IPS DF 19.7 (cell line): Measurements from ENCODE around the gene KCNC3.
A peak's percentile ranks its signal among the peaks of the same experiment; 100 is the strongest.

Source experiments
- DNase-seq: peaks from one replicate; pipeline ENCODE4 v3.0.0-alpha.2; 2013; ENCODE audit warnings: low read depth, low spot score

KCNC3 gene

DNA sequence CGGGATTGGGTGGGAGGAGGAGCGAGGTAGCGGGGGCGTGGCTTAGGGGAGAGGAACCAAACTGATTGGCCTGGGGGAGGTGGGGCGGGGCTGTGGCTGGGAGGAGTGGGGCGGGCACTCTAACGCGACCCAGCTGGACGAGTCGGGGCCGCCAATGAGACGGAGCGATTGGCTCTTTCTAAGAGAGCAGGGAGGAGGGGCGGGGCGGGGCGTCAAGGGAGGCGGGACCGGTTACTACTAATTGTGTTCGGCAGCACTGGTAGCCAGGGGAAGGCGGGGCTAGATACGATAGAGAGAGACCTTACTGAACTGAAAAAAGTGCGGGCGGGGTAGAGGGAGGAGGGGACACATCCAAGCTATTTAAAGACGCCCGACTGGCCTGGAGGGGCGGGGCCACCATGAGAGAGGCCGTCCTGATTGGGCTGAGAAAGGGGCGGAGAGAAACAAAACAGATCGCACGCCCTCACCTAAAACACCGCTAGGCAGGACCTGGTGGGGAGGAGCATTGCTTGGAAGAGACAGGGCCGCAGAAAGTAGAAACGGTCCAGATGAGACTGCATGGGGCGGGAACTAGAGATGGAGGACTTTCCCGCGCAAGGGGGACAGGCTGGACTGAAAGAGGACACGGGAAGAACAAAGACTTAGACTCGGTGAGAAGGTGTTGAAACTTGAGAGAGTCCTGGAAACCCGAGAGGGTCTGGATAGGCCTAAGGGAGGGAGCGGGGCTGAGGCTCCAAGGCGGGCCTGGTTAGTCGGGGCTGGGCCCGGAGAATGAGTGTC lies at the start of gene KCNC3:
TSS of gene KCNC3 (minus strand) at position 232 of the 780 bp plus-strand sequence. CDS start 295 bp downstream, outside the sequence.
- peak; percentile 90 for DNase-seq

DNA sequence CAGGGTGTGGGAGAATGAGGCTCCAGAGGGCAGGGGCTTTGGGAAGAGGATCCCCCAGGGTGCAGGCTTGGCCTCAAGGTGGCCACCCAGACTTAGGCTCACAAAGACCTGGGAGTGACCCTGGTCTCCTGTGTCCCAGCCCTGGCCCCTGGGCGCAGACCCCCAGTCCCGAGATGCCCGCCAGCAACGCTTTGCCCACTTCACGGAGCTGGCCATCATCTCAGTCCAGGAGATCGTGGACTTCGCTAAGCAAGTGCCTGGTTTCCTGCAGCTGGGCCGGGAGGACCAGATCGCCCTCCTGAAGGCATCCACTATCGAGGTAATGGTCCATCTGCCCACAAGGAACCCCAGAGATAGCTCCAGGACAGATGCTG lies 49.7 kb upstream of the KCNC3 start:
- DNase-seq, result no peak

DNA sequence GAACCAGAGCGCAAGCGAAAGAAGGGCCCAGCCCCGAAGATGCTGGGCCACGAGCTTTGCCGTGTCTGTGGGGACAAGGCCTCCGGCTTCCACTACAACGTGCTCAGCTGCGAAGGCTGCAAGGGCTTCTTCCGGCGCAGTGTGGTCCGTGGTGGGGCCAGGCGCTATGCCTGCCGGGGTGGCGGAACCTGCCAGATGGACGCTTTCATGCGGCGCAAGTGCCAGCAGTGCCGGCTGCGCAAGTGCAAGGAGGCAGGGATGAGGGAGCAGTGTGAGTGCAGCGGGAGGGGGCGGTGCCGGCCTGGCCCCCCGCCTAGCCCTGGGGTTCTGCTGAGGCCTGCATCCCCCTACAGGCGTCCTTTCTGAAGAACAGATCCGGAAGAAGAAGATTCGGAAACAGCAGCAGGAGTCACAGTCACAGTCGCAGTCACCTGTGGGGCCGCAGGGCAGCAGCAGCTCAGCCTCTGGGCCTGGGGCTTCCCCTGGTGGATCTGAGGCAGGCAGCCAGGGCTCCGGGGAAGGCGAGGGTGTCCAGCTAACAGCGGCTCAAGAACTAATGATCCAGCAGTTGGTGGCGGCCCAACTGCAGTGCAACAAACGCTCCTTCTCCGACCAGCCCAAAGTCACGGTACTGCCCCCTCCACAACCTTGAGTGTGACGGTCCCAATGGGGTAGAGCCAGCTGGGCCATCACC lies 49.1 kb upstream of the KCNC3 start:
- DNase-seq, result no peak

DNA sequence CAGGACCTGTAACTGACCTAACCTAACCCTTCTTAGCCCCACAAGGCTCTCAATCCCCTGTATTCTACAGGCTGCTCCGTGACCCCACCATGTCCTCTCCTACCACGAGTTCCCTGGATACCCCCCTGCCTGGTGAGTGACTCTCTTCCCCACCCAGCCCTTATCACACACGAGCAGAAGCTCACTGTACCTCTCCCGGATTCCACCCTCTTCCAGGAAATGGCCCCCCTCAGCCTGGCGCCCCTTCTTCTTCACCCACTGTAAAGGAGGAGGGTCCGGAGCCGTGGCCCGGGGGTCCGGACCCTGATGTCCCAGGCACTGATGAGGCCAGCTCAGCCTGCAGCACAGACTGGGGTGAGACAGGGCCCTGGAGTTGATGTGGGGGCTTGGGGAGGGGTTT lies 48.3 kb upstream of the KCNC3 start:
- no peak for DNase-seq

- DNase-seq, result no peak
Measured at GRCh38 chr19:50377051-50377461, 47.9 kb upstream of the KCNC3 start.

DNA sequence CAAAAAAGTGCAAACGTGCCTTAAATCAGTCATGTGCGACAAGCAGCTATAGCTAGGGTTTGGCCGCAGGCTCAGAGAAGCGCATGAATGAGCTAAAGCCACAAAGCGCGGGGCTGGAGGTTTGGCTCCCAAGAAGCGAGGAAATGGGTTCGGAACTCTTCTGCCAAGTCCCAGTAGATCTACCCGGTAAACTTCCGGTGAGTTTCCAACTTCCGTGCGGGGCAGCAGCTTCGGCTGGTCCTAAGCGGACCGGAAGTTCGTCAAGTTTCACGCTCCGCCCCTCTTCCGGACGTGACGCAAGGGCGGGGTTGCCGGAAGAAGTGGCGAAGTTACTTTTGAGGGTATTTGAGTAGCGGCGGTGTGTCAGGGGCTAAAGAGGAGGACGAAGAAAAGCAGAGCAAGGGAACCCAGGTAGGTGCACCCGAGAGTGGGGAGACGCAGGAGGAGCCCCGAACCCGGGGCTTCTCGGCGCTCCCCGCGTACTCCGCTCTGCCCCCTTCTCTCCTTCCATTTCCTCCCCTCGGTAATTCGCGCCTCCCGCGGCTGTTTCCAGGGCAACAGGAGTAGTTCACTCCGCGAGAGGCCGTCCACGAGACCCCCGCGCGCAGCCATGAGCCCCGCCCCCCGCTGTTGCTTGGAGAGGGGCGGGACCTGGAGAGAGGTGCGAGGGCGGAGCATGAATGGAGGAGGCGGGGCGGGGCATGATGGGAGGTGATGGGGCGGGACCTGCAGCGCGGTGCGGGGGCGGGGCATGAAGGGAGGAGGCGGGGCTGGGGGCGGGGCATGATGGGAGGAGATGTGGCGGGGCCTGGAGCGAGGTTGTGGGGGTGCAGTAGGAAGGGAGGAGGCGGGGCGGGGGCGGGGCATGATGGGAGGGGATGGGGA lies 47.2 kb upstream of the KCNC3 start, which contains the start of gene NR1H2:
TSS of gene NR1H2 (plus strand) at position 292 of the 885 bp plus-strand sequence. CDS start 1,149 bp downstream, outside the sequence.
- peak; percentile 95 for DNase-seq

GRCh38 chr19:50371914-50372475 lies 42.8 kb upstream of the KCNC3 start:
- DNase-seq, result no peak

DNA sequence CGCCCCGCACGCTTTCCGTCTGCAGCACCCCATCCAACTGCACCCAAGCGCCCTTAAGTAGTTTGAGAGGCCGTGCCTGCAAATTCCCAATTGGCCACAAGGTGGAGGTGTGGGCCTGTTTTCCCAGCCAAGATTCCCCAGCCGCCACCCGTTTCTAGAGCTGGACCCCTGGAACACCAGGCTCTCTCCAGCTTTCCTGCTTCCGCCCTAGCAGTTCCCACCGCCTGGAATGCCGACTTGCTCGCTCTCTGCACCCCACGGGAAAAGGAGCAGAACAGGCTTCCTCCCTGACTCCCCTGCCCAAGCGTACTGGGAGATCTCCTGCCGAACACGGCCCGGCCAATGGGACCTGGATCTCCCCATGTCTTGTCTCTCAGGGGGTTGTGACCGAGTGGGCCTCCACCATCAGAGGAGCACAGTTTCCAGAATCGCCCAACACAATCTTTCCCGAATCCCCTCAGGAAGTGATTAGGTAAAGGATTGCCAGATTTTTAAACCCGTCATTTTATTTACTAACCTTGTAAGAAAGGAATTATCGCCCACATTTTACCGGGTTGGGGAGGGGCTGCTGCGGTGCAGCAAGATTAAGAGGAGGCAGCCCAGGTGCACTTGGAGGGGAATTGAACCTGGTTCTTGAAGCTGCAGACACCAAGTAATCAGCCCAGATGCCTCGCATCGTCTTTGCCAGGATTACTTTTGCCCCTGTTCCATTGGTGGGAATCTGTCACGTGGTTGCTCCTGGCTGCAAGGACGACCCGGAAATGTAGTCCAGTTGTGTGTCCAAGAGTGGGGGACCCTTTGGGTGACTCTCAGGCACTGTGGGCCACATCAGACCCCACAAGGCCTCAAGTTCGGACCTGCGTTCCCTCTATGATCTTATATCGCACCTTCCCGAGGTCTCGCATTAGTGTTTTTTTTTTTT lies 39.7 kb upstream of the KCNC3 start:
- DNase-seq, result peak; percentile 84

- no peak for DNase-seq
Measured at GRCh38 chr19:50365434-50366306, 36.5 kb upstream of the KCNC3 start, which contains the start of gene NAPSA. TSS of gene NAPSA (minus strand) at chr19:50365639. CDS start at chr19:50365621, 18 bp downstream.

DNA sequence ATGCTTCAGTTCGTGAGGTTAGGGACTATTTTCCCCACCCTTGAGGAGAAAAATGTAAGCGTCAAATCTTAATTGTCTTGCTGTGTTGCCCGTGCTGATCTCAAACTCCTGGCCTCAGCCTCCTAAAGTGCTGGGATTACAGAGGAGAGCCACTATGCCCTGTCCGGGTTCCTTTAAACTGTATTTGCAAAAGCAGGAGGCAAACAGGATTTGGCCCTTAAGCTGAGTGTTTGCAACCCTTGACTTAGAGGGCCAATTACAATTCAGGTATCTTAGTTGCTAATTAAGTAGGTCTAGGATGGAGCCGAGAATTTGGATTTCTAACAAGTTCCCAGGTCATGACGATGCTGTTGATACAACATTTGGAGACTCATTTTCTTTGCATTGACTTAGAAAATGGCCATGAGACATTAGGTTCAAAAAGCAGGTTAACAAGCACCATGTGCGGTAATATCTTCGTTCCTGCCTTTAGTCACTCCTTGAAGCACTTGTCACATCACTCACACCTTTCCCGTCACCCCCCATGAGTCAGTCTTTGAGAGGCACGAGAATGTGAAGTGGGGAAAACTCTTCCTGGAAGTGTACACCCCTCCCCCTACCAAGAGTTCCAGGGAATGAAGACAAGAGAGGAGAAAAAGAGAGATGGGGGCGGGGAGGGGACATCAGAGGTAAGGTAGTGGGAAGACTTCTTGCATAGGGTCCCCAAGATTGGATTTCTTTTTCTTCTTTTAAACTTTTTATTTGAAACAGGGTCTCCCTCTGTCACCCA lies 33.7 kb upstream of the KCNC3 start:
- DNase-seq, result no peak

DNA sequence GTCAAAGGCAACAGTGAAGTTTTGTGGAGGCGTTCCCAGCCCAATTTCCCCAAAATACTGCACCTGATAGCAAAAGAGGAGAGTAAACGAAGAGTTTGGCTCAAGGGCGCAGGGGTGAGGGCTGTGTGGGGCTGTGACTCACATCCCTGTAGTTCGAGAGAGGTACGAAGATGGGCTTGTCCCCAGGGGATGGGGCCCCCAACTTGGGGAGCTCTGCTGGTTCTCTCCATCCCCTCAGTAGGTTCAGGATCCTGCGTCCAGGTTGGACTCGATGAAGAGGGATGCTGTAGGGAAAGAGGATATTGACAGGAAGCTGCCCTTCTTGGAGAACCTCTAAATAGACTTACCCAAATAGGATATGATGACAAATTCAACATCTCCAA lies 32.8 kb upstream of the KCNC3 start:
- DNase-seq, result no peak

GRCh38 chr19:50361290-50362029 lies 32.3 kb upstream of the KCNC3 start:
- no peak for DNase-seq

DNA sequence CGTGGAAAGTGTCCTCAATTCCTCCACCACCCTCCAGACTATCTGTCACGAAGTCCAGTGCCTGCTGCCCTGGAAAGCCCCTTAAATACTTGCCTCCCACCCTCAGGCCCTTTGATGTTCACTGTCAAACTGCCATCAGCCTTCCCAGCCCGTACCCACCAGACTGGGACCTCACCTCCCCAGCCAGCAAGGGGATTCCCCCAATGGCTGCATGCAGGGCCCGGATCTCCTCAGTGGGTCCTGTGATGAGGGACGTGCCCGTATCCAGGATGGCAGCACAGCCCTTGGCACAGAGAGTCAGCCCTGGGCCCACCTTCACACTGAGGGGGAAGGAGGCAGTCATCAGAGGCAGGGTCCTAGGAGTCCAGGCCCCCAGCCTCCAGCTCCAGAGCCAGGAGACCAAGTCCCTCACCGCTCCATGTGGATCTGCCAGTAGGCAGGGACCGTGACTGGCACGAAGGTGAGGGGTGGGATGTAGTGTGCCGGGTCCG lies 30.2 kb upstream of the KCNC3 start:
- no peak for DNase-seq

DNA sequence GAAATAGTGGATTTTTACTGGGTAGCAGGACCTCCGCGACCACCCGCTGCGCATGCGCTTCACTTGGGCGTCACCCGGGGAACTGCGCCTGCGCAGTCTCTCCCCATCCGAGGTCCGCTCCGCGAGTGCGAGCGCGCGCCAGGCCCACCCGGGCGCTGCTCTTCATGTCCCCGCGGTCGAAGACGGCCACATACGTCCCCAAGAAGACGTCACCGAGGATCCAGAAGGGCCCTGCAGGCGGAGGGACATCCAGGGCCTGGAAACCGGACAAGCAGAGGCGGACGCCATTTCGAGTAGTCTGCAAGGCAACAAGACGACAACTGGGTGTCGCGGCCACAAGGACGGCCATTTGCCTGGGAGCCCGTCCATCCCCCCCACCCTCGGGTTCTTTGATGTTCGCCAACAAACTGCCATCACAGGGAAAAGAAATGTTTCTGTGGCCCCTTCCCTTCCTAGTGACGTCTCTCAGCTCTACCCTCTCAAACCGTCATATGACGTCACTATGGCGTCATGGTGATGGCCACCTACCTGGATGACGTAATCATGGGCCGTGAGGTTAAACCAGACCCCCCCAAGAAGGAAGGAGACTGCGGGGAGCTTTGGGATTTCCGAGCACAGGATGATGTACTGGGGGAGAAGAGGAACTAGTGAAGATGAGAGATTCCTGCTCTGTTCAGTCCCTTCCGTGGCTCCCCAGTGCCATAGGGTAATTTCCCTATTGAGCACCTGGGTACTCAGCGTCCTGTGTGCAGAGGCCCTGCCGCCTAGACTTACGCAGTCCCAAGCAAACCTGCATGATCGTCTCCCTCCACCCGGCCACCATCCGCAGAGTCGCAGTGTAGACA lies 29.5 kb upstream of the KCNC3 start:
- no peak for DNase-seq

DNA sequence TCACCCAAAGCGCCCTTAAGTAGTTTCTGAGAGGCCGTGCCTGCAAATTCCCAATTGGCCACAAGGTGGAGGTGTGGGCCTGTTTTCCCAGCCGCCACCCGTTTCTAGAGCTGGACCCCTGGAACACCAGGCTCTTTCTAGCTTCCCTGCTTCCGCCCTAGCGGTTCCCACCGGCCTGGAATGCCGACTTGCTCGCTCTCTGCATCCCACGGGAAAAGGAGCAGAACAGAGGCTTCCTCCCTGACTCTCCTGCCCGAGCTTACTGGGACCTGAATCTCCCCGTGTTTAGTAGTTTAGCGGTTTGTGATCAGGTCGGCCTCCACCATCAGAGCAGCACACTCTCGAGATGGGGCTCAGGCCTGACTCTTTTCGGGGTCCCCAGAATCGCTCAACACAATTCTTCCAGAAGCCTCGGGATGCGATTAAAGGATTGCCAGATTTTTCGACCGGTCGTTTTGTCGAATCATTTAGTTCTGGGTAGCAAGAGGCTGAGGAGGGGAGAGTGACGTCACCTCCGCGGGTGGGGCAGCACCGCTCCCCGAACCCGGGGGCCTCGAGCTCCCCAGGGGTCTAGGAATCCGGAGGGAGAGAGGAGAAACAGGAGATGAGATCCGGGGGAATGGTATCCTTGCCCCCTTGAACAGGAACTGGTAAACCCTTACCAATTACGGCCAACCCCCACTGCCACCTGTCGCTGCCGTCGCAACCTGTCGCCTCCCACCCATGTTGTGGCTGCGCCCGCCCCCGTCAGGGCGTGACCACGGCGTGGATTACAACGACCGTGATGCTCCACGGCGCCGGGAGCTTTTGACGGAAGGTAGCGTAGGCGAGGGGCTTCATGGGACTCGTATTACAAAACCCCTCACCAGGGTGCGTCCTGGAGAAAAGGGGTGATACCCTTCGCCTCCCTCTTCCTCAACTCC lies 28.3 kb upstream of the KCNC3 start:
- DNase-seq, result no peak

DNA sequence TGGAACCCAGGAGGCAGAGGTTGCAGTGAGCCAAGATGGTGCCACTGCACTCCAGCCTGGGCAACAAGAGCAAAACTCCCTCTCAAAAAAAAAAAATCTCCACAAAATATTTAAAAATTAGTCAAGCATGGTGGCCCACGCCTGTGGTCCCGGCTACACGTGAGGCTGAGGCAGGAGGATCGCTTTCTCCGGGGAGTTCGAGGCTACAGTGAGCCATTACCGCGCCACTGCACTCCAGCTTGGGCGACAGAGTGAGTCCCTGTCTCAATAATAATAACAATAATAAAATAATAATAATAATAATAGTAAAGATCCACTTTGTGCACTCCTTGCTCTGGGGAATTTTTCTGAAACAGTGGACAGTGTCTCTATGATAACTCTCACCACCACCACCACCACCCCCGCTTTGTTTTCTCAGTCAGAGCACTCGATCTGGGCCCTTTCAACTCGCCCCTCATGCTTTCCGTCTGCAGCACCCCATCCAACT lies 27.6 kb upstream of the KCNC3 start:
- DNase-seq, result no peak
